PC-3 (cell line): ENCODE data around the gene ACO1.

Experiments used
- EZH2phosphoT487 ChIP-seq: fragments of 300-600 bp; sonication (generic); IDR thresholded peaks from 2 replicates; pipeline ENCODE4 v1.6.1; 2018; ENCODE audit warnings: mild to moderate bottlenecking, antibody characterized with exemption, low read length, borderline replicate concordance
- TF ChIP-seq, protein P1 (sequence below): fragments of 300-600 bp; sonication (generic); conservative IDR thresholded peaks from 2 replicates; pipeline ENCODE4 v1.5.1; 2017; ENCODE audit warnings: antibody characterized with exemption, low read depth, mild to moderate bottlenecking, low read length

DNA sequence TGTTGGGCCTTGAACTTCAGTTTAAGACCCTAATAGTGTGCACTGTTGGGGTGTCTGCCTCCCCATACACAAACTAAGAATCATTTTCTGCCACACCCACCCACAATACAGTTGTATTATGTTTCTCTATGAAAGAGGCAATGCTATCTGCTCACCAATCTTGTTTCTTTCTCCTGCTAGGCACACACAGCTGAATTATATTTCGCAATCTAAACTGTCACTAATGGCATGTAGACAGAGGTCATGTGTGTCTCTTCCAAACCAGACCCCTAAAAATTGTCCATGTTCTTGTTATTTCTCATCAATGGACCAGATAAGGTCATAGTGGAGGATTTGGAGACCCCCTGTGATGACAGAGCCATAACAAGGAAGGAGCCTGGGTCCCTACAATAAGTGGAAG is 84.3 kb downstream of the ACO1 start:
- no peak for TF ChIP-seq EZH2phosphoT487
- TF ChIP-seq, protein P1, sequence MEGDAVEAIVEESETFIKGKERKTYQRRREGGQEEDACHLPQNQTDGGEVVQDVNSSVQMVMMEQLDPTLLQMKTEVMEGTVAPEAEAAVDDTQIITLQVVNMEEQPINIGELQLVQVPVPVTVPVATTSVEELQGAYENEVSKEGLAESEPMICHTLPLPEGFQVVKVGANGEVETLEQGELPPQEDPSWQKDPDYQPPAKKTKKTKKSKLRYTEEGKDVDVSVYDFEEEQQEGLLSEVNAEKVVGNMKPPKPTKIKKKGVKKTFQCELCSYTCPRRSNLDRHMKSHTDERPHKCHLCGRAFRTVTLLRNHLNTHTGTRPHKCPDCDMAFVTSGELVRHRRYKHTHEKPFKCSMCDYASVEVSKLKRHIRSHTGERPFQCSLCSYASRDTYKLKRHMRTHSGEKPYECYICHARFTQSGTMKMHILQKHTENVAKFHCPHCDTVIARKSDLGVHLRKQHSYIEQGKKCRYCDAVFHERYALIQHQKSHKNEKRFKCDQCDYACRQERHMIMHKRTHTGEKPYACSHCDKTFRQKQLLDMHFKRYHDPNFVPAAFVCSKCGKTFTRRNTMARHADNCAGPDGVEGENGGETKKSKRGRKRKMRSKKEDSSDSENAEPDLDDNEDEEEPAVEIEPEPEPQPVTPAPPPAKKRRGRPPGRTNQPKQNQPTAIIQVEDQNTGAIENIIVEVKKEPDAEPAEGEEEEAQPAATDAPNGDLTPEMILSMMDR: no peak
